Measurements from ENCODE around the gene EXOC4.

Gene EXOC4

DNA sequence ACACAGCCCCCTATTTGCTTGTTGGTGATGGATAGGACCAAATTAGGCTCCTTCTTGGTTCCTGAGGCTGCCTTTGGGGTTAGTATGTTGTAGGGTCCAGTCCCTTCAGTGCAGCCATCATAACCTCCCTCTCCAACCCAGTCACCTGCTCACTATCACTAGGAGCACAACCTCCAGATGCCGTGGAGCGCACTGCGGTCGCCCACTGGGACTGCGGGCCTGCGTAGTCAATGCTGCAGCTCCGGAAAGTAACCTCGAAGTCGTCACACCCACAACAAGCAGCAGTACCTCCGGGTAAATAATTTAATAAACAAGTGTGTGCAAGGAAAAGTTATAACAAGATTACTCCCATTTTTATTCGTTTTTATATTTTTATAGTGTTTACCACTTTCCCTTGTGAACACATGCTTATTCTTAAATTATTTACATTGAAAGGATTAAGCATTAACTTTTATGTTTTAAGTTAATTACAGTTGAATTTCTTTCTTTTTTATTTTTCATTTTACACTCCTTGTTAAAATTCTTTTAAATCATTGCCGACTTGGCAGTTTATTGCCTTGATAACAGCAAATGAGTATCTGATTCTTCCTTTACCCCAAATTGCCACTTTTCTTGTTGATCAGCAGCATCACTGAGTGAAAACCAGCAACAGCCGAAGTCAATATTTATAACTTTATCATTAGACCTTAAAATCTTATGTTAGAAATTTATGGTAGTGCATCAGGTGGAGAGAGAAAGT lies 474.8 kb downstream of the EXOC4 start:
- DNase-seq: no peak

DNA sequence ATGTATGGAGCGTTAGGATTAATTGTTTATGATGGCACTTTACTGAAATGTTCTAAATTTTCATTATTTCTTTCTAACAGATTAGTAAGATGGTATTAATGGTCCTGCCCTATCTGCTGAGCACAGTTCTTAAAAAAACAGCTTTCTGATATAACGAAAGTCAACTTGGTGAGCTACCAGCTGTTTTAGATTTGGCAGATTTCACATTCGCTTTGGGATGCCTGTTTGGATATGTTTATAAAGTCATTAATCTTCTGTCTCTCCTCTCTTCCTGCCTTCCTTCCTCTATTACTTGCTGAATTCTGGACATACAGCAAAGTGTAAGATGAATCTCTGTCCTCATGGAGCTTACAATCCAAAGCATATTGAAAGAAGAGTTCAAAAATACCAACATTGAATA lies 477.5 kb downstream of the EXOC4 start:
- no peak for DNase-seq

DNA sequence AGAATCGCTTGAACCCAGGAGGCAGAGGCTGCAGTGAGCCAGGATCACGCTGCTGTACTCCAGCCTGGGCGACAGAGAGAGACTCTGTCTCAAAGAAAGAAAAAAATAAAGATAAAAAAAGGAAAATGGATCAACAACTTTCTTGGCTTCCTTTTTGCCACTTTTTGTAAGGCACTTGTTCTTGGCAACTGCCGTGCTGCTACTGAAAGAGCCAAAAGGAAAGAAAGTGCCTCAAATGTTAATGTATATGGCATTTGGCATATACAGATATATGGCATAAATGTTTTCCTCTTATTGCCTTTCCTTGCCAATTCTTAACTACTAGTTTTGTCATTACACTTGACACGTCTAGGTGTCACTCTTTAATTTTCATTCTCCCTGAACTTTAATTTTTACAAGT lies 480.5 kb downstream of the EXOC4 start:
- no peak for DNase-seq

DNA sequence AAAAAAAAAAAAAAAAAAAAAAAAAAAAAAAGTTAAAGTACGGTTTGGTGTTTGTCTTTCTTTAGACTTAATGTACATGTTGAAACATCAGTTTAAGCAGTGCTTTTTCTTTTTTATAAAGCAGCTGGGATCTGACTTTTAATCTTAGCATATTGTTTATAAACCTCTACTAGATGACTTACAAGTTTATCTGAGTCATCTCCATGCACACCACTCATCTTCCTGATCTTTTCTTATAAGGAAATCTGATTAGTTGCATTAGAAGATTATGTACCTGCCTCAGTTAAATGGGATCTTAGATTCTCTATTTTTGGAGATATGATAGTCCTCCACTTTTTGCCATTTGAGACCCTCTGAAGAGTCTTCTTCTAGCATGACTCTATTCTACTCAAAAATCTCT lies 482.3 kb downstream of the EXOC4 start:
- DNase-seq: no peak

DNA sequence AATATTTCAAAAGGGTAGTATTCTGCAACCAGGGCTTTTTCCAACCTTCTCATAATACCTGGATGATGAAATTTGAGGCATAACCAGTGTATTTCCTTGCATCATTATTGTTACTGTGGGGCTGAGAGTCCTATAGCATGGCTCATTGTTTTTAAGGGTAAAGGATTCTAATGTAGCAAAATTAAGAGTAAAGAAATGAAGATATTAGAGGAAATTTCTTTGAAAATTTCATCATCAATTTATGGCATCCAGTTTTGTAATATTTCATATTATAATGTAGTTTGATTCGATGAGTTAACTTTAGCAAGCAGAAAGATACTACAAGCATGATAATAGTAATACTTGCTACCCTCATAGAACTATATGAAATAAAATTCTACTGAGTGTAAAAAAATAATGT lies 486.9 kb downstream of the EXOC4 start:
- no peak for DNase-seq

DNA sequence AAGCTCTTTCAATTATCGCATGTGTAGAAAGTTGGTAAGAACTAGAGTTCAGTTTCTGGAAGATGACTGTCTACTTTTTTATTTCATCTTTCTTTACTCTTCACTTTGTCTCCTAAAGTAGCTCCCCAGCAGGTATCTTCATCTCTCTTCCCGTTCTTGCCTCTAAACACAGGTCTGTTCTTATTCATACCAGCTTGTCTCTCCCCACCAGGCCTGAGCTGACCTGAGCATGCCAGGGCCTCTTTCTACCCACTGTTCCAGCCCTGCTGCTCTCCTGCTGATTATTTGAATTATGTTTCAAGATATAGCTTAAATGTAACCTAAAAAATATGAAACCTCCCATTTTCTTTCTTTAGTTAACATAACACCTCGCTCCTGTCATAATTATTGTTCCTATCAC lies 488.2 kb downstream of the EXOC4 start:
- no peak for DNase-seq

DNA sequence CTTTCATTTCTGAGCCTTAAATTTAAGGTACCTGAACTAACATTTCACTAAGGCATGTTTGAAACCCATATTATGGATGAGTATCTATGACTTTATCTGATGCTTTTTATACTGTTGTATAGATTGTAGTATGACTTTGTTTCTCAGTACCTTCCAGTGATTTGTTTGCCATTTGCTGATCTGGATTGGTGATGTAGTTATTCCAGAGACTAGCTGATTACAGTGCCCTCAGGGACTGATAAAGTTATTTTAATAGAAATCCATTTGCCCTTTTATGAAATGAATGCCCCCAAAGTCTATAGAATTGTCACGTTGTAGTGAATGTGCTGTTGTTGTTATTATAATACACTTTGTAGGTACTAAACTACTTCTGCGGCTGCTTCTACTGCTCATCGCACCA lies 488.8 kb downstream of the EXOC4 start:
- DNase-seq: no peak

DNA sequence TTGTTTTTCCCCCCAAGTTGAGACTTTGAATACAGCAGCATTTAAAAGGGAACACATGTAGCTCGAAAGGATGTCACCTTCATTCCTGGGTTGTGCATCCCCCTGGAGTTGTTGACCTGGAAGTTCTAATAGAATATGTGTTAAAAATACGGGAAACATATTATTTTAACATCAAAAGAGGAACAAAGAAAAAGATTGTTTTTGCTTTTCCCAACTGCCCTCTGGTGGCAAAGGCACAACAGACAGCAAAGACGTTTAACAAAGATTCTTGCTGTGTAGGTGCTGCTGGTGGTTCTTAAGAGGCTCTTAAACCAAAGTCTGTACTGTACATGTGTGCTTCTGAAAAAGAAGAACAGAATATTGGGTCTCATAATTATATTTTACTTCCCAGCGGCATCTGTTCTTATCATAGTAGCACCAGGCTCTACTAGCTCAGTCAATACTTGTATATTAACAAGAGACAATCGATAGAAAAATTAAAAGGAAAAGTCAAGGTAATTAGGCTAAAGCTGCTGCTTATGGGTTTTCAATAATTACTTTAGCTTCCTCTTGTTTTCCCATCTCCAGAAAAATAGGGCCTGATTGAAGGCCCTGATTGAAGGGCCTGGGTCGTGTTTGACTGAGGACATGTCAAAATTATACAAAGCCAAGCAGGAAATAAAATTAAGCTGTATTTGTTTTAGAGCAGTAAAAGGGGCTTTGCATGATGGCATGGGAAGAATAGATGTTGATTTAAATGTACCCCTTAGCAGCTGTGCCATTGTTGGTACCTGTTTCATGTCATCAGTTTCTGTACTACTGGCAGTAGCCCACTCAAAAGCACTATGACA lies 490.0 kb downstream of the EXOC4 start:
- no peak for DNase-seq

DNA sequence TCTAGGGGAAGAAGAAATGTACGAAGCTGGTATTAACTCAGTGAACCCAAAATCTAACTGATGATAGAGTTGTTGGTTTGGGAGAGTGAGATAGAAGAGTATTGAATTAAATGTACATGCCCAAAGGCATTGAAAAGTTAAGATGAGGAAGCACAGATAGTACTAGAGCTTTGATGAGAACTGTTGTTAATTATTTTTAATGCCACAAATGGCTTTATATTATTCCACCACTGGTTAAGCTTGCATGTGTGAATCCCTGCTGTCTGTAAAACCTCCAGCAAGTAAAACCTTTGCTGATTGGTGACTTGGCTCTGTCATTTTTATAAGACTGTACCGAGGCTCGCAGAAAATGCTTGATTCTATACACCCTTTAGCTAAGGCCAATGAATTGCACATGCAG lies 491.6 kb downstream of the EXOC4 start:
- no peak for DNase-seq

DNA sequence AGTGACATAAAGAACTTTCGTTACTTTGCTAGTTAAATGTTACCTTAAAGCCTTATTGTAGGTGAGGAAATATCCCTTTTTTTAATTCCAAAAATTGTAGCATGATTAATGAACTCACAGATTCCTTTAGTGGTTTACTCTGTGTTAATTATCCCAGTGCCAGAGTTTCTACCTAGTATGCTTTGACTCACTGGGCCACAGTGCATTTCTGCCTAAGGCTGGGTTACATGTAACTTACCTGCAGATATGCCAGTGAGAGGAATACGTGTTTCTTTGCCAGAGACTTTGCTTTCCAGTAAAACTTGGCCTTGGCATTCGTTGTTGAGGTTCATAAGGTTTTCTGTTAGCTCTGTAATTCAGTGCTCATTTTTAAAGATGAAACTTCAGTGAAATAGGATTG lies 493.4 kb downstream of the EXOC4 start:
- no peak for DNase-seq

DNA sequence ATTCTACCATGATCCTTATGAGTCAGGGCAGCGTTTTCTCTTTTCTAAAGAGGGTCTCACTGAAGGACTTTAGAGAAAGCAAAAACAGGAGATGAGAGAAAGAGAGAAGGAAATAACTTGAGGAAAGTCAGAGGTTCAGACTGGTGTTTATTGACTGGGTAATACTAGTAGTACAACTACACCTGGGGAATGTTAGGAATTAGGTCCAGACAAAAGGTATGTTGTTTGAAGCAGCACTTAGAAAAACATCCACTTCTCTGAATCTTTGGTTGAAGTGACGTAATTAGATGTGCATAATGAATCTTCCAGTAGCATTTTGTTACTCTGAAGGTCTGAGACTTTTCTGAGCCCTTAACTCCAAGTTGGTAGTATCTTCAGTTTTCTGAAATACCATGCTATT lies 494.0 kb downstream of the EXOC4 start:
- DNase-seq: no peak

DNA sequence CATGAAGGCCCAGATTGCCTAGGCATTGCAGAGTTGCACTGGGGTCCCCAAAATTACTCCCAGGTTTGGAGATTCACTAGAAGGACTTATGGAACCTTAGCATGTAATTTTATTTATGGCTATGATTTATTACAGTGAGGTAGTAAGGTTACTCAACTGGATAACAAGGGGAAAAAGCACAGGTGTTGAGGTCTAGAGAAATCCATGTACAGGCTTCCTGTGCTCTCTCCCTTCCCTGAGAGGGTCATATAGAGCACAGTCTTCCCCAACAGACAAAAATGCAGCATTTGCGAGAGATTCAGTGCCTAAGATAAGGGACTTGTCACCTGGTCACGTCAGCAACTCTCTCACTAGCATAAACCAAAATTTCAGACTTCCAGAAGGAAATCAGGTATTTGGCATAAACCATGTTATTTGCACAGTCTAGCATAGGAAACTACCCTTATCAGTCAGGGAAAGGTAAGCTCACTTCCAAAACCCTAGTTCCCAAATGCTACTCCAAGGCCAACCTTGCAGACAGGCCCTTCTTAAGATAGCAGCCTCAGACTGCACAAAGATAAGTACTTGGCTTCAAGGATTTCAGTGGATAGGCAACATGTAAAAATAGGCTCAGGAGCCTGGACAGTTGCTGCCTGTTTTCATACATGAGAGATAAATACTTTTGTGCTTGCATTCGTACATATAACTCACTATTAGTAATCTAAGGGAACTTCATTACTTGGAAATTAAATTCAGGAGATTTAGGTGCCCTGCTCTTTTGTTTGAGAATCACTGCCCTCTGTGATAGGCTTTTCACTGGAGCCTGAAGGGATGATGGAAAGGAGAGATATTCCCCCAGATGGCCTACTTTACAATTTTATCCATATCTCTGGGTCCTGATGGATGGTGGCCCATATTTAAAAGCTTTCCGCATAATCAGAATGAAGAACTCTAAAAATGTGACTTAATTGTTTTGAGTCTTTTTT lies 495.8 kb downstream of the EXOC4 start:
- no peak for DNase-seq

DNA sequence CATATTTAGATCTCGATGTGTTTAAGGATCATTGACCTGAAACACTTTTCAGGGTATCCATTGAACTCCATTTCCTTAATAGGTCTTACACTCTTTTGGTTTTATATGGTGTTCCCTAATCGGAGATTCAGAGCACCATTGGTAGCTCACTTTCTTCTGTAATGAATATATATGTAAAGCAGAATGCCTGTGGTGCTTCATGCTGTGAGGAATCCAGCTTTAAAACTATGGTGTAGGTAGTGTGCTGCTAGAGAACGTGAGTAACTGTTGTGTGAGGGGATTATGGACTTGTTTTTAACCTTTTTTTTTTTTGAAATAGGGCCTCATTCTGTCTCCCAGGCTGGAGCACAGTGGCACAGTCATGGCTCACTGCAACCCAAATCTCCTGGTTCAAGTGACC lies 497.4 kb downstream of the EXOC4 start:
- DNase-seq: no peak

DNA sequence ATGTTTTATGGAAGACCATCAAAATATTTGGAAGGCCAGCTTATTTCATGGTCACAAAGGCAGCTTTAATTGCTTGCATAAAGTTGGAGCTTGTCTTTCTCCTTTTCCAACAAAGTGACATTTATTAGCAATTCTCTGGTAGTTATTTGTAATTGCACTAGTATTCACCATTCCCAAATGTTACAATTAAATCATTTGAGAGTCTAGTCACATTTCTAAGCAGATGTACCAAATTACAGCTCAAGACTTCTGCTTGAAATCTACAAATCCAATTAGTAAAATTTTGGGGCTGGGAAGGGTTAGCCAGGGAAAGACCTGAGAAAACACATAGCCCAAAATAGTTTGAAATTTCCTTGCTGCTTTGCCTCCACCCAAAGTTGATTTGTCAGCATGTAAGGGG lies 498.2 kb downstream of the EXOC4 start:
- DNase-seq: no peak

DNA sequence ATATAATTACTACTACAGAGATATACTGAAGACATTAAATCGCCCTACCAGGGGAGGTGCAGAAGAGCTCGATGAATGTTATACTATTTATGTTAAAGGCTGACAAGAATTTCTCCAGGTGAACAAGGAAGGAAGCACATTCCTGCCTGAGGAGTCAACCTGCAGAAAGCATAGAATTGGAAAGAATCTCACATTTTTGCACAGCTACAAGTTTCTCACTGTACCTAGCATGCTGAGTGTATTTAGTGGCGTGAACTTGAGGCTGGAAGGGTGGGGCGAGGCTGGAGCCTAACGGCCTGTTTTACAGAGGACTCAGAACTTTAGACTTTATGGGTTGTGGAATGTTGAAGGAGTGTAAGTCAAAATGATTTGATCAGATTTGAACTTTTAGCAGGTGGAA lies 500.6 kb downstream of the EXOC4 start:
- DNase-seq: no peak

DNA sequence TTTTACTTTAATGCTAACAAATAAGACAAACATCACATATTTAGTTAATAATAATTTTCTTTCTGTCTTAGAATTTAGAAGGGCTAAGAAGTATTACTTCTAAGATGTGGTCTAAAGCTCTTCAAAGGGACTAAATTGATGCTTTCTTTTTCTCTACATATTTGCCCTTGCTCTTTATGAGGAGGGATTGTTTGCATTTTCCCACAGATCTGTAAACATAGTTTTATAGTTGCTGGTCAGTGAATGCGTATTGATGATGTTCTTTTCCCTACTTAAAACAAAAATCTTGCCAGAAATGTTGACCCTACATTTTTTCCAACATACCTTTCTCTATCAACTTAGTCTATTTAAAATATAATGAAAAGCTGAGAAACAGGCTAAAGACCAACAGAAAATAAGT lies 501.8 kb downstream of the EXOC4 start:
- no peak for DNase-seq

DNA sequence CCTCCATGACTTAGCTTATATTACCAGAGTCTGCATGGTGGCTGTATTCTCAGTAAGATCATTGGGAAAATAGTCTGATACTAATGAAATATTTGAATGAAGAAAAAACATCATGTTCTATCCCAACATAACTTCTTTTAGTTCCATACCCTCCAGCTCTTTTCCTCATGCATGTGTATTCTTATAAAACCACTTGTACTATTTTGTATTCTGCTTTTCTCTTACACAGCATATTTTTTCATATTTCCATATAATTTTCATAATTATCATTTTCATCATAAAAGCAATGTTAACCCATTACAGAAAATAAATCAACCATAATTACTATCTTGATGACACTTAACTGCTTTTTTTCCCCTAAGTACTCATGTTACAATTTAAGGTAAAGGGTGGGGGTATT lies 503.0 kb downstream of the EXOC4 start:
- DNase-seq: no peak

DNA sequence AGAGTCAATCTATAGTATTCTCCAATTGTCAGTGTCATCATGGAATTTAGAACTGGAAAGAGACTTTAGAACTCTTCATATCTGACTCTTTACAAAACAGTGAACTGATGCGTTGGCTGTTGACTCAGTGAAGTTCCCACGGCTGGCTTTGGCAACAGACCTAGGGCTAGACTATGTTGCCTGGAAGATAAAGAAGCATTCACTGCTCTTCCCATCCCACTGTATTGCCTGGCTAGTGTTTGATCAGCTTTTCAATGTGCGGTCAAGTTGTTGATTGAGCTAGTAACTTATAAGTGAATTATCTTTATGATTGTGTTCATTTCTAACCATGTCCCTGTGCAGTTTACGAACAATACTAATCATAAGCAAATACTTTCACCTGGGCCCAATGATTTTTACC lies 508.6 kb downstream of the EXOC4 start:
- DNase-seq: no peak

DNA sequence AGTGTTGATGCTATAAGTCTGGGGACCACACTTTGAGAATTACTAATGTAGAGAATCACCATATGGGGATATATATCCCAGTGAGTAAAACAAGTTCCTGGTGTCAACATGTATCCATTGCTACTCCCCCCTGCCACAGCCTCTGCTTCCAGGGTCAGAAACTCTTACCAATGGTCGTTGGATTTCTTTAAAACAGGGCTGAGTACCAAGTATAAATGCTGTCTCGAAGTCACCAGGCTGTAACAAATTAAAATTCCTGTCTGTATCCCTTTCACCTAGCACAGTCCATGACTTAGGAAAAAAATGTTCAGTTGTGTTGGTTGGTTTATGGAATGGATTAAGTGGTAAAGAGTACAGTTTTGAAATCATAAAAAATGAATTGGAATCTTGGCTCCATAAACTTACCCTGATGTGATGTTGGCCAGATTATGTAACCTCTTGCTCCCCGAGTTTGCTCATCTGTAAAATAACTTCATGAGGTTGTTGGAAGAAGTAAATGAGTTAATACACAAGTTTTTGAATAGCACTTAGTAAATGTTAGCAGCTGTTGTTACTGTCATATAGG lies 510.3 kb downstream of the EXOC4 start:
- DNase-seq: no peak

DNA sequence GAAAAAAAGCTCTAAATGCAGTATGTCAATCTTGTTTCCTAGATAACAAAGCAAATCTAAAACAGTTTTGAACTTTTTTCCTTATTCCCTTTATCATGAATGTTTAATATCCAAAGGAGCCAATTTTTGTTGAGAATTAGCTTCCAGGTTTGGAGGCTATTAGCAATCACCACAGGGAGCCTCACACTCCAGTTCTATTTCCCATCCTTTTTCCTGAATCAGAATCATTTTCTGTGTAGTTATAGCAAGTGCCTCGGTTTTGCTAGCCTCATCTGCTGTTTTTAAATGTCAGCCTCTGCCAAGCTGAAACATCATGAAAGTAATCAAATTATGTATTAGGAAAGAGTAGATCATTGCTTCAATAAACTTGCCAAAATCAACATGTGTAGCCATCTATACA lies 516.8 kb downstream of the EXOC4 start:
- no peak for DNase-seq

DNA sequence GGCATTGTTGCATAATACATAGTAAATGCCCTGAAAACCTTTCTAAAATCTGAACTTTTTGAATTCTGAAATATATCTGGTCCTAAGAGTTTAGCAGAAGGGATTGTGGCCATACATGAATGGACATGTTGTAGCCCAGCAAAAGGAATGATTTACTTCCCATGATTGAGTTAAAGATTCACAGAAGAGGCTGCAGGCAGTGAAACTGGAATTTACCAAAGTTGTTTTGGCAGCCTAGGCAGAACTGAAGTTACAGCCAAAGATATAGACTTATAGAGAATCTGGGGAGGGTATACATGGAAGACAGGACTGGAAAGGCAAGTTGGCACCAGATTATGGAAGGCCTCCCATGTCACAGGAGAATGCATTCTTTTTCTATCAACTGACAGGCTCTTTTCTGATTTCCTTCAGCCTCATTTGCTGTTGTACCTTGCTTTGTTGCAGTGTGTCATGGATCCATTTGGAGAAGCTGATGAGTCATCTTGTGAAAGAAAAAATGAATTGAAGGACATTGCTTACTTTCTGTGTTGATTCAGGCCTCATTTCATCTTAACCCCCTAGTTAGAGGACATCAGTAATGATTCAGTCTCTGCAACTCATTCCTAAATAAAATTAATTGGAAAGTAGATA lies 518.1 kb downstream of the EXOC4 start:
- no peak for DNase-seq

DNA sequence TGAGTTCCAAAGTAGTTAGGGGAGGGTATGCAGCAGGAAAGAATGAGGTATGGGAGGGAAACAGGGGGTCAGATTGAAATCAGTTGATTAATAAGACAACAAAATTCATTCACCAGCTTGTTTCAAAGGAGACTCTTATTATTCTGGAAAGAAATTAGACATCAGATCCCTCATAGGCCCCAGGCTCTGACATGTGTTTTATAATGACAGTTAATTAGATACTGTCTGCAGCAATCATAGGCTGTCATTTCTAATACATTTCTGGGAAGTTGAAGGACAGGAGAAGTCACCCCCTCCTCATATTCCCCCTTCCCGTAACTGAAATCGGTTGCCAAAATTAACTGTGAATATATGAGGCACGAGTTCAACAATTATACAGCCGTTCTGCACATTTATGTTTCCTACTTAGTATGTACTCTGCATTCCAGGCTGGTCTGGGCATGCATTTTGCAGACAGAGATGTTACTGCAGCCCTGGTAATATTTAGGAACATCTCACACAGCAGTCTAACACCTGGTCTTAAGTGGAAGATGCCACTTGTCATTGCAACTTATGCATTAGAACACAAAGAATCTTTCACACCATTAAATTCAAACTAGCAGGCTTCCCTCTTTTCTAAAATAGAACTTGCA lies 519.0 kb downstream of the EXOC4 start:
- no peak for DNase-seq

All from NCI-H2081 treated with DMSO at 0.1 percent for 48 hours (cell line).